Chondrocyte (in vitro differentiated cells): ENCODE data around the gene ANKRD11. TPM values are rescaled to one million over a fixed set of nuclear protein-coding genes. Genes with fewer than 3 reads are reported as not detected.

ENCODE experiments used
- DNase-seq: peaks from one replicate; pipeline ENCODE4 v3.0.0; 2021; ENCODE audit warnings: mixed read lengths, low spot score
- H3K27ac Mint-ChIP-seq: one replicate; pipeline ENCODE4 v1.8.0; 2021; ENCODE audit warnings: mild to moderate bottlenecking, moderate library complexity, mixed read lengths; ENCODE audit not compliant: unreplicated experiment
- H3K27me3 Mint-ChIP-seq: 2 replicates; pipeline ENCODE4 v1.8.0; 2021; ENCODE audit warnings: low read depth, mixed read lengths
- H3K36me3 Mint-ChIP-seq: 2 replicates; pipeline ENCODE4 v1.8.0; 2021; ENCODE audit warnings: low read depth, mixed read lengths
- H3K4me1 Mint-ChIP-seq: 2 replicates; pipeline ENCODE4 v1.8.0; 2021; ENCODE audit warnings: low read depth, mild to moderate bottlenecking, mixed read lengths
- H3K4me3 Mint-ChIP-seq: one replicate; pipeline ENCODE4 v1.8.0; 2021; ENCODE audit warnings: mild to moderate bottlenecking, moderate library complexity, mixed read lengths; ENCODE audit not compliant: unreplicated experiment
- H3K9me3 Mint-ChIP-seq: 2 replicates; pipeline ENCODE4 v1.8.0; 2021; ENCODE audit warnings: low read depth, mixed read lengths
- total RNA-seq: library from RNA; stranded (reverse); gene quantifications from 3 replicates; pipeline ENCODE4 v1.2.1, GENCODE V29; 2021
- TF ChIP-seq, protein P1 (sequence below): fragments of 200-600 bp; sonication (generic); IDR thresholded peaks from 2 replicates; pipeline ENCODE4 v1.5.0; 2021; ENCODE audit warnings: antibody characterized with exemption, mild to moderate bottlenecking, moderate library complexity

ANKRD11 gene
- total RNA-seq, 1 donor from 2014 or later = 180 TPM

DNA sequence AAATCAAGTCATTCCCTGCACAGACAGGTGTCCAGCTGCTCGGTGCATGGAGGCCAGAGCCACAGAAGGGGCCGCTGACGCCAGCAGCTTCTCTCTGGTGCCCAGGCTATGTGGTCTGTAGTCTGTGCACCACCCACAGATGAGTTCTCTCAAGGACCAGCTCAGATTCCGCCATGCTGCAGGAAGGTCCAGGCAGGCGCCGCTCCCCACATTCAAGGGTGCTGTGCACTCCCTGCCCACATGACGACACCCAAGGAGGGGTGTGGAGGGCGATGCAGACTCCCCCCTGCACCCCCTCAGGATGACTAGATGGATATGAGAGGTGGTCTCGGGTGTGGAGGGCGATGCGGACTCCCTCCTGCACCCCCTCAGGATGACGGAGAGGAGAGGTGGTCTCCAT is 119.0 kb downstream of the ANKRD11 start:
- Mint-ChIP-seq H3K4me3 (no peak overlapping the region), H3K9me3 (peaks cover 3% of the 10 kb centered on the region), H3K36me3 (peaks cover 2% of the 10 kb centered on the region), H3K4me1 (peaks cover 82% of the 10 kb centered on the region), H3K27me3 (no peaks in the 10 kb centered on the region), H3K27ac (peak overlapping the region; percentile 82)
- peak; percentile 70 for DNase-seq
- TF ChIP-seq, protein P1, sequence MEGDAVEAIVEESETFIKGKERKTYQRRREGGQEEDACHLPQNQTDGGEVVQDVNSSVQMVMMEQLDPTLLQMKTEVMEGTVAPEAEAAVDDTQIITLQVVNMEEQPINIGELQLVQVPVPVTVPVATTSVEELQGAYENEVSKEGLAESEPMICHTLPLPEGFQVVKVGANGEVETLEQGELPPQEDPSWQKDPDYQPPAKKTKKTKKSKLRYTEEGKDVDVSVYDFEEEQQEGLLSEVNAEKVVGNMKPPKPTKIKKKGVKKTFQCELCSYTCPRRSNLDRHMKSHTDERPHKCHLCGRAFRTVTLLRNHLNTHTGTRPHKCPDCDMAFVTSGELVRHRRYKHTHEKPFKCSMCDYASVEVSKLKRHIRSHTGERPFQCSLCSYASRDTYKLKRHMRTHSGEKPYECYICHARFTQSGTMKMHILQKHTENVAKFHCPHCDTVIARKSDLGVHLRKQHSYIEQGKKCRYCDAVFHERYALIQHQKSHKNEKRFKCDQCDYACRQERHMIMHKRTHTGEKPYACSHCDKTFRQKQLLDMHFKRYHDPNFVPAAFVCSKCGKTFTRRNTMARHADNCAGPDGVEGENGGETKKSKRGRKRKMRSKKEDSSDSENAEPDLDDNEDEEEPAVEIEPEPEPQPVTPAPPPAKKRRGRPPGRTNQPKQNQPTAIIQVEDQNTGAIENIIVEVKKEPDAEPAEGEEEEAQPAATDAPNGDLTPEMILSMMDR = no peak

DNA sequence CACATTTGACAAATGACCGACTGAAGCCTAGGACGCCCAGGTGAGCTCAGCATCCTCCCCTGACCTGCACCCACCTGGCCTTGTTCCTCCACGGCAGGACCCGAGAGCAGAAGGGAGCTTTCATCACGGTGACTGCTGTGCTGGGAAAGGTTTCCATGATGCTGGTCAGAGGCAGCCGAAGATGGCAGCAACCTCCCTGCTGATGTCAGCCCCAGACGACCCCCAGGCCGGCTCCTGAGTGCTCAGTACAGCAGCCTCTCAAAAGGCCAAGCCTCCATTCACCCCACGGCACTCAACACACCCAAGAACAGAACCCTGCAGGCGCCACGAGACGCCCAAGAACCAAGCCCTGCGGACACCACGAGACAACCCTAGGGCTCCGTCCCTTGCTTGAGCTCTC is 119.8 kb downstream of the ANKRD11 start:
- TF ChIP-seq, protein P1 = no peak
- Mint-ChIP-seq H3K36me3 (no peaks in the 10 kb centered on the region), H3K27me3 (no peaks in the 10 kb centered on the region), H3K4me1 (peaks cover 89% of the 10 kb centered on the region), H3K27ac (peak overlapping the region; percentile 93), H3K9me3 (no peaks in the 10 kb centered on the region), H3K4me3 (no peak overlapping the region)
- peak; percentile 72 for DNase-seq

DNA sequence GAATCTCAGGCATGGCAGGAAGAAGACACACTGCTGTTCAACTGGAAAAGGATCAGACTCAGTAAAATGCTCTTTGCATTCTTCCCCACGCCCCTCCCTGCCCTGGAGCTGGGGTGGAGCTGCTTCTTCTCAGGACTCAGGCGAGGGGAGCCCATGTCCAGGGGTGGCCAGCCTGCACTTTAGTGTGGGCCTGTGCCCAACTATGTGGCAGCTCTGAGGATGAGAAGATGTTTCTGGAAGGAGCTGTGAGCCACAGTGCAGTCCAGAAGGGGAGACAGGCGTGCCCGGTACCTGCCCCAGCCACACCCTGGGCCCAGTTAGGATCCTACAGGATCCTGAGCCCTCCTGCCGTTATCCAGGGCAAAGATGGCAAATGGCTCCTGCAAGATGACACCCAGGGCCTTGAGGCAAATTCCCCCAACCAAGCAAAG is 120.3 kb downstream of the ANKRD11 start:
- peak overlapping the region; percentile 93 for H3K27ac Mint-ChIP-seq
- TF ChIP-seq, protein P1 = no peak
- no peaks in the 10 kb centered on the region for H3K36me3 Mint-ChIP-seq
- no peak for DNase-seq
- H3K4me1 Mint-ChIP-seq = peaks cover 90% of the 10 kb centered on the region
- no peaks in the 10 kb centered on the region for H3K27me3 Mint-ChIP-seq
- no peaks in the 10 kb centered on the region for H3K9me3 Mint-ChIP-seq
- H3K4me3 Mint-ChIP-seq = peak overlapping the region; percentile 22

DNA sequence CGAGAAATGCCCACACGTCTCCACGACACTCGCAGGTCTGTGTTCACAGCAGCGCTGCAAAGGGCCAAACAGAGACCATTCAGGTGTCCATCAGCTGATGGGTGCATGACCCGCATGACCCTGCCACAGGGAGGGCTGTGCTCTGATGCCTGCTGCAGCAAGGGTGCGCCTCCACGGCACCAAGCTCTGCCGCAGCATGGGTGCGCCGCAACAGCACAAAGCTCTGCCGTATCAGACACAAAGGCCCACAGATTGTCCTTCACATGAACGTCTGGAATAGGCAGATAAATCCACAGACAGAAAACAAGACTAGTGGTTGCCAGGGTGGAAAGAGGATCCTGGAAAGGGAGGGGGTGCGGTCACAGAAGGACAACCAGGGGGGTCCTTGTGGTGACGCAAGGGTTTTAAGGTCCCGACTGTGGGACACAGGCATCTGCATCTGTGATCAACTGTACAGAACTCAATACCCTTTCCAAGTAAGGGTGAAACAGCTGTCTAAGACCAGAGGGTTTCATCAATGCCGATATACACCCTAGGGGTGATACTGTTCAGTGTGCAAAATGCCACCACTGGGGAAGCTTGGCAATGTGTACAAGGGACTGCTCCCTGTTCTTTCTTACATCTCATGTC is 121.0 kb downstream of the ANKRD11 start:
- no peaks in the 10 kb centered on the region for H3K36me3 Mint-ChIP-seq
- peak overlapping the region; percentile 12 for H3K4me3 Mint-ChIP-seq
- peaks cover 91% of the 10 kb centered on the region for H3K4me1 Mint-ChIP-seq

DNA sequence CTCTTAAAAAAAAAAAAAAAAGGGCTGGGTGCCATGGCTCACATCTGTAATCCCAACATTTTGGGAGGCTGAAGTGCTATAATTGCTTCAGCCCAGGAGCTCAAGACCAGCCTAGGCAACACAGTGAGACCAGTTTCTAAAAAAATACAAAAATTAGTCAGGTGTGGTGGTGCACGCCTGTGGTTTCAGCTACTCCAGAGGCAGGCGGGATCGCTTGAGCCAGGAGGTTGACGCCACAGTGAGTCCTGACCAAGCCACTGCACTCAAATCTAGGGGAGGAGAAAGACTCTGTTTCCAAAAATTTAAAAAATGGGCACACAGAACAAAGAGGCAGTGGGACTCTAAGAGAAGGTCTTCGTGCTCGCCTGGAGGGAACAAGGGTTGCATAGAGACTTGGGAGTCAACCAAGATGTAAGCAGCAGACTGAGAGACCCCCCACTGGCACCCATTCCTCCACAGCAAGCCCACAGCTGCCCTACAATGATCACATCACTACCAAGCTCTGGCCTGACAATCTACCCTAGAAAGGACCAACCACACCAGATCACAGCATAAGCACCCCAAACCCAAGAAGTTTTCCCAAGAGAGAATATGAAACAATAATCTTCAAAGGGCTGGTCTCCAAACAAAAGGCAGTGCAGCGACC is 121.6 kb downstream of the ANKRD11 start:
- Mint-ChIP-seq H3K27ac (peak overlapping the region; percentile 93), H3K9me3 (no peaks in the 10 kb centered on the region), H3K4me1 (peaks cover 91% of the 10 kb centered on the region), H3K27me3 (no peaks in the 10 kb centered on the region), H3K36me3 (no peaks in the 10 kb centered on the region), H3K4me3 (no peak overlapping the region)
- TF ChIP-seq, protein P1 = no peak
- no peak for DNase-seq

More for the DNA sequence above, 121.0 kb downstream of the ANKRD11 start:
- peak; percentile 15 for DNase-seq
- H3K27ac Mint-ChIP-seq = peak overlapping the region; percentile 93
- no peaks in the 10 kb centered on the region for H3K9me3 Mint-ChIP-seq
- TF ChIP-seq, protein P1 = no peak
- no peaks in the 10 kb centered on the region for H3K27me3 Mint-ChIP-seq
